GM18907 (cell line): ENCODE results near the gene LIME1.

Experiments
- ATAC-seq: cut with Tn5 transposase; IDR thresholded peaks from one replicate; pipeline ENCODE4 v1.9.1; 2021; ENCODE audit warnings: mild to moderate bottlenecking, moderate library complexity; ENCODE audit not compliant: unreplicated experiment

LIME1 gene

GRCh38 chr20:63737945-63738686, 1.7 kb downstream of the LIME1 start:
- ATAC-seq, result no peak

- ATAC-seq, result no peak
Measured at GRCh38 chr20:63738687-63739129, 2.2 kb downstream of the LIME1 start.

- no peak for ATAC-seq
Measured at GRCh38 chr20:63739130-63740069, 2.9 kb downstream of the LIME1 start, which contains the start of gene SLC2A4RG. TSS of gene SLC2A4RG (plus strand) at chr20:63739776. CDS start at chr20:63739913, 137 bp downstream.

GRCh38 chr20:63740070-63740626, 3.7 kb downstream of the LIME1 start:
- ATAC-seq, result no peak

- no peak for ATAC-seq
Measured at GRCh38 chr20:63740627-63741353, 4.3 kb downstream of the LIME1 start.

- ATAC-seq, result no peak
Measured at GRCh38 chr20:63741354-63741675, 4.9 kb downstream of the LIME1 start.

GRCh38 chr20:63741676-63742380, 5.4 kb downstream of the LIME1 start:
- no peak for ATAC-seq

GRCh38 chr20:63742381-63743024, 6.0 kb downstream of the LIME1 start:
- ATAC-seq, result no peak

- ATAC-seq, result no peak
Measured at GRCh38 chr20:63743210-63743970, 6.9 kb downstream of the LIME1 start.

- ATAC-seq, result no peak
Measured at GRCh38 chr20:63744158-63744557, 7.7 kb downstream of the LIME1 start.

GRCh38 chr20:63744574-63745423, 8.3 kb downstream of the LIME1 start:
- no peak for ATAC-seq

- no peak for ATAC-seq
Measured at GRCh38 chr20:63745424-63745805, 9.0 kb downstream of the LIME1 start.

GRCh38 chr20:63745961-63746731, 9.7 kb downstream of the LIME1 start:
- ATAC-seq, result no peak

- no peak for ATAC-seq
Measured at GRCh38 chr20:63746751-63747315, 10.4 kb downstream of the LIME1 start.

- ATAC-seq, result no peak
Measured at GRCh38 chr20:63747622-63748069, 11.2 kb downstream of the LIME1 start.

- ATAC-seq, result no peak
Measured at GRCh38 chr20:63748070-63748933, 11.8 kb downstream of the LIME1 start.
